ENCODE measurements around the gene PRKCA.

PRKCA gene

GRCh38 chr17:66849032-66849655 is 546.7 kb downstream of the PRKCA start:
- TF ChIP-seq POLR2AphosphoS5 (IDR thresholded peaks at IDR 0.05; ENCODE audit: low read depth) (no peak), GABPA (IDR thresholded peaks at IDR 0.05; ENCODE audit: low read depth) (no peak), SPI1 (IDR thresholded peaks at IDR 0.05; ENCODE audit: borderline replicate concordance, low read depth) (no peak)
- TF ChIP-seq, protein P1, sequence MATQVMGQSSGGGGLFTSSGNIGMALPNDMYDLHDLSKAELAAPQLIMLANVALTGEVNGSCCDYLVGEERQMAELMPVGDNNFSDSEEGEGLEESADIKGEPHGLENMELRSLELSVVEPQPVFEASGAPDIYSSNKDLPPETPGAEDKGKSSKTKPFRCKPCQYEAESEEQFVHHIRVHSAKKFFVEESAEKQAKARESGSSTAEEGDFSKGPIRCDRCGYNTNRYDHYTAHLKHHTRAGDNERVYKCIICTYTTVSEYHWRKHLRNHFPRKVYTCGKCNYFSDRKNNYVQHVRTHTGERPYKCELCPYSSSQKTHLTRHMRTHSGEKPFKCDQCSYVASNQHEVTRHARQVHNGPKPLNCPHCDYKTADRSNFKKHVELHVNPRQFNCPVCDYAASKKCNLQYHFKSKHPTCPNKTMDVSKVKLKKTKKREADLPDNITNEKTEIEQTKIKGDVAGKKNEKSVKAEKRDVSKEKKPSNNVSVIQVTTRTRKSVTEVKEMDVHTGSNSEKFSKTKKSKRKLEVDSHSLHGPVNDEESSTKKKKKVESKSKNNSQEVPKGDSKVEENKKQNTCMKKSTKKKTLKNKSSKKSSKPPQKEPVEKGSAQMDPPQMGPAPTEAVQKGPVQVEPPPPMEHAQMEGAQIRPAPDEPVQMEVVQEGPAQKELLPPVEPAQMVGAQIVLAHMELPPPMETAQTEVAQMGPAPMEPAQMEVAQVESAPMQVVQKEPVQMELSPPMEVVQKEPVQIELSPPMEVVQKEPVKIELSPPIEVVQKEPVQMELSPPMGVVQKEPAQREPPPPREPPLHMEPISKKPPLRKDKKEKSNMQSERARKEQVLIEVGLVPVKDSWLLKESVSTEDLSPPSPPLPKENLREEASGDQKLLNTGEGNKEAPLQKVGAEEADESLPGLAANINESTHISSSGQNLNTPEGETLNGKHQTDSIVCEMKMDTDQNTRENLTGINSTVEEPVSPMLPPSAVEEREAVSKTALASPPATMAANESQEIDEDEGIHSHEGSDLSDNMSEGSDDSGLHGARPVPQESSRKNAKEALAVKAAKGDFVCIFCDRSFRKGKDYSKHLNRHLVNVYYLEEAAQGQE (IDR thresholded peaks at IDR 0.05; ENCODE audit: insufficient replicate concordance, low read depth): no peak
- TF ChIP-seq, protein P2, sequence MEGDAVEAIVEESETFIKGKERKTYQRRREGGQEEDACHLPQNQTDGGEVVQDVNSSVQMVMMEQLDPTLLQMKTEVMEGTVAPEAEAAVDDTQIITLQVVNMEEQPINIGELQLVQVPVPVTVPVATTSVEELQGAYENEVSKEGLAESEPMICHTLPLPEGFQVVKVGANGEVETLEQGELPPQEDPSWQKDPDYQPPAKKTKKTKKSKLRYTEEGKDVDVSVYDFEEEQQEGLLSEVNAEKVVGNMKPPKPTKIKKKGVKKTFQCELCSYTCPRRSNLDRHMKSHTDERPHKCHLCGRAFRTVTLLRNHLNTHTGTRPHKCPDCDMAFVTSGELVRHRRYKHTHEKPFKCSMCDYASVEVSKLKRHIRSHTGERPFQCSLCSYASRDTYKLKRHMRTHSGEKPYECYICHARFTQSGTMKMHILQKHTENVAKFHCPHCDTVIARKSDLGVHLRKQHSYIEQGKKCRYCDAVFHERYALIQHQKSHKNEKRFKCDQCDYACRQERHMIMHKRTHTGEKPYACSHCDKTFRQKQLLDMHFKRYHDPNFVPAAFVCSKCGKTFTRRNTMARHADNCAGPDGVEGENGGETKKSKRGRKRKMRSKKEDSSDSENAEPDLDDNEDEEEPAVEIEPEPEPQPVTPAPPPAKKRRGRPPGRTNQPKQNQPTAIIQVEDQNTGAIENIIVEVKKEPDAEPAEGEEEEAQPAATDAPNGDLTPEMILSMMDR (IDR thresholded peaks at IDR 0.05; ENCODE audit: insufficient read depth, low read length): no peak
- Histone ChIP-seq H3K27me3 (ENCODE audit: insufficient read depth, poor library complexity, severe bottlenecking) (no peaks in the 10 kb centered on the region), H3K4me3 (replicated peaks; ENCODE audit: insufficient read depth, low read length) (no peak overlapping the region), H3K27ac (replicated peaks) (no peak overlapping the region)
- DNase-seq (ENCODE audit: low read depth in 1 of 2, low spot score in 1 of 2): no peak

DNA sequence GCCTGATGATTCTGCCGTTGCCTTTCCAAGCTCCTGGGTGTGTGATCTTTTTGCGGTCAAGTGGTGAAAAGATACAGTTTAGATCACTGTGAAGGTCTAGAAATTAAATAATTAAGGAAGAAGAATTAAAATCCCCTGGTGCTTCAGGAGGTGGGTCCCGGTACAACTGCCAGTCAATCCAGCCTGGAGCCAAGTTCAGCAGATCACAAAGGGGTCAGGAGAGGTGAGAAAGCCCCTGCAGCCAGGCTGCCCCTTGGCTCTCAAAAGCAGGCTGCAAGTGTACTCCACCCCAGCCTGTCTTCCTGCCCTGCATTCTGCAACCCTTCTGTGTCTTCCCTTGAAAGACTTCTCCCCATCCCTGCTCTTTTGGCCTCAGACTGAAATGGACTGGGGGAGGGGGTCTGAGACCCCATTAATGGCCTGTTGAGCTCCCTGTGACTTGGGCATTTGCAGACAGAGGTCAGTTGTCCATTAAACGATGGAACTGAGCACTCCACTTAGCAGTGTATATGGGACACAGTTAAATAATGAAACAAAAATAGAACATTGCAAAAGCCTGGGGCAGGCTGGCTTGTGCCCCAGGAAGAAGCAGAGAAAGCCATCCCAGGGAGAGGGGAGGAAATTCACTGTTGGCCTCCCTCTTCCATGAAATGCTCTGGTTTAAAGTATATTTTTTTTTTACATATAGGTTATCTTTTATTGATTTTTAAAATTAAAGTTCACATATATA is 547.6 kb downstream of the PRKCA start:
- DNase-seq (ENCODE audit: low read depth in 1 of 2, low spot score in 1 of 2): no peak
- Histone ChIP-seq H3K4me3 (replicated peaks; ENCODE audit: insufficient read depth, low read length) (no peak overlapping the region), H3K27me3 (ENCODE audit: insufficient read depth, poor library complexity, severe bottlenecking) (no peaks in the 10 kb centered on the region), H3K27ac (replicated peaks) (no peak overlapping the region)
- TF ChIP-seq POLR2AphosphoS5 (IDR thresholded peaks at IDR 0.05; ENCODE audit: low read depth) (no peak), SPI1 (IDR thresholded peaks at IDR 0.05; ENCODE audit: borderline replicate concordance, low read depth) (no peak), GABPA (IDR thresholded peaks at IDR 0.05; ENCODE audit: low read depth) (no peak)
- TF ChIP-seq, protein P2 (IDR thresholded peaks at IDR 0.05; ENCODE audit: insufficient read depth, low read length): no peak
- TF ChIP-seq, protein P1 (IDR thresholded peaks at IDR 0.05; ENCODE audit: insufficient replicate concordance, low read depth): no peak

DNA sequence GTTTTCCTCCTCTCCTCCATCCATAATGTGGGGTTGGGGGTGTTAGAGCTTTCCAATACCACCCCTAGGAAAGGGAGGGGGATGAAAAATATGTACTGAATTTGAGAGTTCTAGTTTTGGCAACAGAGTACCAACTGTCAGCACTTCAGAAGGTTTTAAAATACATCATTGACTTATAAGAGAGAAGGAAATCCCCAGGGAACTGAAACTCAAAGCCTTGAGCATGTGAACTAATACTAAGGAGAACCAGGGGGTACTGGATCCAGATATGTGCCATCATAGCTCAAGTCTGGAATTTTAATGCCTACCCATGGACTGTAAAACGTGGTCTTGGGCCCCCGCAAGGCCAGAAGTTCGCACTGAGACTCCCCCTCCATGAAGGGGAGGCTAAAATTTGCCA is 548.3 kb downstream of the PRKCA start:
- TF ChIP-seq, protein P1 (IDR thresholded peaks at IDR 0.05; ENCODE audit: insufficient replicate concordance, low read depth): no peak
- TF ChIP-seq GABPA (IDR thresholded peaks at IDR 0.05; ENCODE audit: low read depth) (no peak), SPI1 (IDR thresholded peaks at IDR 0.05; ENCODE audit: borderline replicate concordance, low read depth) (no peak), POLR2AphosphoS5 (IDR thresholded peaks at IDR 0.05; ENCODE audit: low read depth) (no peak)
- TF ChIP-seq, protein P2 (IDR thresholded peaks at IDR 0.05; ENCODE audit: insufficient read depth, low read length): no peak
- no peak overlapping the region for H3K27ac ChIP-seq (replicated peaks)
- H3K27me3 ChIP-seq (ENCODE audit: insufficient read depth, poor library complexity, severe bottlenecking): no peaks in the 10 kb centered on the region
- H3K4me3 ChIP-seq (replicated peaks; ENCODE audit: insufficient read depth, low read length): no peak overlapping the region
- no peak for DNase-seq (ENCODE audit: low read depth in 1 of 2, low spot score in 1 of 2)

Measured in HL-60 (cell line).